Measurements from ENCODE around the gene JARID2.

GRCh38 chr6:15430931-15431405 is 185.1 kb downstream of the JARID2 start:
- TF ChIP-seq CTCF (IDR thresholded peaks at IDR 0.05 in 2 of 3, conservative IDR thresholded peaks at IDR 0.05 in 1 of 3; ENCODE audit: borderline replicate concordance in 1 of 3, insufficient read depth in 1 of 3, low read depth in 2 of 3, low read length in 2 of 3): no peak
- no peak for TF ChIP-seq FOSL1 (IDR thresholded peaks at IDR 0.05; ENCODE audit: low read depth)
- TF ChIP-seq REST (IDR thresholded peaks at IDR 0.05; ENCODE audit: low read depth): no peak
- no peak for TF ChIP-seq JUND (IDR thresholded peaks at IDR 0.05)
- TF ChIP-seq POLR2A (IDR thresholded peaks at IDR 0.05; ENCODE audit: borderline replicate concordance, extremely low read depth, insufficient read depth, insufficient read length): no peak
- TF ChIP-seq TCF7L2 (IDR thresholded peaks at IDR 0.05; ENCODE audit: borderline replicate concordance, extremely low read depth, insufficient read depth, insufficient read length): no peak
